Measurements from ENCODE around the gene SHLD3. TPM values are rescaled to one million over a fixed set of nuclear protein-coding genes. Genes with fewer than 3 reads are reported as not detected.

Gene SHLD3
- total RNA-seq, 1 experiment from 2014 or later: 4.5 TPM

- H3K4me1 ChIP-seq (ENCODE audit: insufficient read depth, low read length, poor library complexity, severe bottlenecking): peaks cover 12% of the 10 kb centered on the region
- no peaks in the 10 kb centered on the region for H3K36me3 ChIP-seq (ENCODE audit: insufficient read depth, low read length, poor library complexity, severe bottlenecking)
- intact Hi-C loops (cut with micrococcal nuclease; ENCODE audit: unreplicated experiment): loop anchor here (10.0 kb wide), 1 partner anchor 521 kb away; the partner anchor contains the start of gene SREK1
- BruUV-seq (replicated peaks): no TSS peak
- POLR2A ChIA-PET (ENCODE audit: low non-redundant PET): interaction anchor here (0.9 kb wide), 1 partner anchor 54 kb away, joined by 3 read pairs; no protein-coding TSS in a partner anchor
- H3K4me3 ChIP-seq (ENCODE audit: low read depth, low read length, poor library complexity, severe bottlenecking): peak overlapping the region; percentile 82
- H3K9me3 ChIP-seq (ENCODE audit: low read depth, low read length, poor library complexity, severe bottlenecking): no peaks in the 10 kb centered on the region
- DNase-seq (ENCODE audit: low spot score): no peak
- H3K27me3 ChIP-seq (replicated peaks; ENCODE audit: insufficient read depth, low read depth, low read length, poor library complexity): no peaks in the 10 kb centered on the region
- TF ChIP-seq EZH2 (IDR thresholded peaks at IDR 0.05; ENCODE audit: borderline replicate concordance, low read depth, low read length, poor library complexity, severe bottlenecking) (no peak), CTCF (conservative IDR thresholded peaks at IDR 0.05; ENCODE audit: low read depth, low read length) (no peak)
- CTCF ChIA-PET: interaction anchor here (0.6 kb wide), 1 partner anchor 303 kb away, joined by 3 read pairs; the partner anchor contains the start of gene ERBIN
- H3K27ac ChIP-seq (ENCODE audit: low read depth, low read length, poor library complexity, severe bottlenecking): peak overlapping the region; percentile 89
These were observed 1.3 kb upstream of the SHLD3 start for GRCh38 chr5:65623482-65623881.

GRCh38 chr5:65624025-65624570 is 729 bp upstream of the SHLD3 start, which contains the start of gene TRIM23:
TRIM23 (minus strand) TSS chr5:65624333; CDS start chr5:65624274, 59 bp downstream.
- H3K36me3 ChIP-seq (ENCODE audit: insufficient read depth, low read length, poor library complexity, severe bottlenecking): no peaks in the 10 kb centered on the region
- no peaks in the 10 kb centered on the region for H3K27me3 ChIP-seq (replicated peaks; ENCODE audit: insufficient read depth, low read depth, low read length, poor library complexity)
- ChIA-PET POLR2A (ENCODE audit: low non-redundant PET) (interaction anchor here (0.9 kb wide), 1 partner anchor 54 kb away, joined by 3 read pairs; no protein-coding TSS in a partner anchor), CTCF (no interaction called here)
- intact Hi-C loops (cut with micrococcal nuclease; ENCODE audit: unreplicated experiment): loop anchor here (10.0 kb wide), 1 partner anchor 521 kb away; the partner anchor contains the start of gene SREK1
- no peaks in the 10 kb centered on the region for H3K9me3 ChIP-seq (ENCODE audit: low read depth, low read length, poor library complexity, severe bottlenecking)
- DNase-seq (ENCODE audit: low spot score): peak; percentile 96
- no TSS peak for BruUV-seq (replicated peaks)
- H3K4me1 ChIP-seq (ENCODE audit: insufficient read depth, low read length, poor library complexity, severe bottlenecking): peaks cover 12% of the 10 kb centered on the region
- TF ChIP-seq CTCF (conservative IDR thresholded peaks at IDR 0.05; ENCODE audit: low read depth, low read length): no peak
- peak within 1 kb of the TSS; percentile 82 for H3K4me3 ChIP-seq (ENCODE audit: low read depth, low read length, poor library complexity, severe bottlenecking)
- H3K27ac ChIP-seq (ENCODE audit: low read depth, low read length, poor library complexity, severe bottlenecking): peak within 1 kb of the TSS; percentile 89

GRCh38 chr5:65625743-65626142 is 916 bp downstream of the SHLD3 start:
- intact Hi-C loops (cut with micrococcal nuclease; ENCODE audit: unreplicated experiment): loop anchor here (10.0 kb wide), 1 partner anchor 519 kb away; the partner anchor contains the start of gene SREK1
- H3K4me3 ChIP-seq (ENCODE audit: low read depth, low read length, poor library complexity, severe bottlenecking): peak overlapping the region; percentile 82
- no peaks in the 10 kb centered on the region for H3K27me3 ChIP-seq (replicated peaks; ENCODE audit: insufficient read depth, low read depth, low read length, poor library complexity)
- TF ChIP-seq EZH2 (IDR thresholded peaks at IDR 0.05; ENCODE audit: borderline replicate concordance, low read depth, low read length, poor library complexity, severe bottlenecking) (no peak), CTCF (conservative IDR thresholded peaks at IDR 0.05; ENCODE audit: low read depth, low read length) (no peak)
- no peak for DNase-seq (ENCODE audit: low spot score)
- ChIA-PET POLR2A (ENCODE audit: low non-redundant PET) (no interaction called here), CTCF (interaction anchor here (0.6 kb wide), 1 partner anchor 660 kb away, joined by 4 read pairs; no protein-coding TSS in a partner anchor)
- H3K4me1 ChIP-seq (ENCODE audit: insufficient read depth, low read length, poor library complexity, severe bottlenecking): peaks cover 12% of the 10 kb centered on the region
- no peaks in the 10 kb centered on the region for H3K36me3 ChIP-seq (ENCODE audit: insufficient read depth, low read length, poor library complexity, severe bottlenecking)
- BruUV-seq (replicated peaks): no TSS peak
- H3K27ac ChIP-seq (ENCODE audit: low read depth, low read length, poor library complexity, severe bottlenecking): peak overlapping the region; percentile 89
- no peaks in the 10 kb centered on the region for H3K9me3 ChIP-seq (ENCODE audit: low read depth, low read length, poor library complexity, severe bottlenecking)
